GM21619 (cell line): ENCODE results near the gene EIF4E1B.
A peak's percentile ranks its signal among the peaks of the same experiment; 100 is the strongest.

Experiments
- ATAC-seq: cut with Tn5 transposase; IDR thresholded peaks from one replicate; pipeline ENCODE4 v1.9.1; 2021; ENCODE audit not compliant: unreplicated experiment

EIF4E1B gene

GRCh38 chr5:176660860-176661641, 30.6 kb downstream of the EIF4E1B start:
- ATAC-seq: peak; percentile 62

DNA sequence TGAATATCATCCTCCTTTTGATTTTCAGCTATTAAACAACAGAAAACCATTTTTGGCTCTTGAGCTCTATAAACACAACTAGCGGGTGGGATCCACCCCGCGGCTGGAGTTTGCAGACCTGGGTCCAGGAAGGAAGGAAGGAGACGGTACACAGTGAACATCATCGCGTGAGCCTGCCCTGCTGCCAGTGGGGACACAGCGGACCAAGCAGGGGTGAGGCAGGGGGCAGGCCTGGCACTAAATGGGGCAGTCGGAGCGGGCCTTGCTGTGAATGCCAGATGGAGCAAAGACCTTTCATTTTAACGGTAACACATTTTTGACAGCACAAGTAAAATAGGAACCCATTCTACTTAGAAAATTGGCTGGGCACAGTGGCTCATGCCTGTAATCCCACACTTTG, 31.2 kb downstream of the EIF4E1B start:
- ATAC-seq: no peak

DNA sequence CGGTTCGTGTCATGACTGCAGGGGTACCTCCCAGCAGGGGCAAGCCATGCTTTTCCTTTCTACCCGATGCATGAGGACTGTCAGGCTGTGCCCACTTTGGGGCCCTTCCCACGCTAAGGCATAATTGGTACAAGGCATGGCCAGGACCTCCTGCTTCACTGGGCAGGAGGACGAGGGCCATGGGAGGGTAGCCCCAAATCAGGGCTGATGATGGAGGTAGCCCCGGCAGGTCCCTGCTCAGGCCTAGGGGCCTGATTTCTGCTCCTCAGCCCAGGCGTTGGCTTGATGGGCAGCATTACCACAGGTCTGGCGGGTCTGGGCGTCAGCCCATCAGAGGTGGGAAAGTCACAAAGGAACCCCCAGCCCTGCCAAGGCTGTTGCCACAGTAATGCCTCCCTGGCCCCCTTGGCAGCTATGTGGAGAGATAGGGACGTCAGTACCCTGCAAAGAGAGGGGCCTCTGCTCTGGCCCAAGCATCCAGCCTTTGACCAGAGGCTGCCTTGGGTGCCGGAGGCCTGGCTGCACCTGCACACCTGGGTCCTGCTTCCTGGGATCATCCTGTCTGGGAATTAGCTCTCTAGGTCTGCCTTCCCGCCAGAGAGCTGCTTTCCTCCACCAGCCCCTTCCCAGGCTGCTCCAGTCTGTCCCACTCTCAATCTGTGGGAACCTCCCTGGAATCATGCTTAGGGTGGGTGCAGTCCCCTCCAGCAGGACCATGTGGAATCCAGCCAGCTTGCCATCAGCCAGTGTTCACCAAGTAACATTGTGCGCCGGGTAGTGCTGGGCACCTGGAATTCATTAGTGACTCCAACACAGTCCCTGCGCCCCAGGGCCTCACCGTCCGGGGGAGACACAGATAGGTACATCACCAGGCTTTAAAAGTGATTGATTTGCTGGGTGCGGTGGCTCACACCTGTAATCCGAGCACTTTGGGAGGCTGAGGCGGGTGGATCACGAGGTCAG, 32.2 kb downstream of the EIF4E1B start:
- ATAC-seq: no peak

DNA sequence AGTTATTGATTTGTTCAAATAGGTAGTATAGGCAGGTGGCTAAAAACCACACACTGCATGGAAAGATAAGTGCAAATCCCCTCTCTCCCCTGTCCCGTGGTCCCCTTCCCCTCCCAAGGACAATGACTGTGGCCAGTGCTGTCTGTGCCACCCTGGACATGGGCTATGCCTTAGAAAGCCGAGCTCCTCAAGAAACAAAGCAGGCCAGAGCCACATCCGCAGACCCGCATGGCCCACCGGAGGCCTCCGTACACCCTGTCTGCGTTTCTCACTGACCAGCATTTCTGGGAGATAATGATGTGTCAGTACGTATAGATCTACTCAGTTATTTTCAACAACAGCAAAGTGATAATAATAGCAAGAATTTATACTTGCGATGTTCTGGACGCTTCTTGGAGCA, 33.1 kb downstream of the EIF4E1B start:
- ATAC-seq: no peak

GRCh38 chr5:176664479-176664878, 34.0 kb downstream of the EIF4E1B start:
- ATAC-seq: no peak

DNA sequence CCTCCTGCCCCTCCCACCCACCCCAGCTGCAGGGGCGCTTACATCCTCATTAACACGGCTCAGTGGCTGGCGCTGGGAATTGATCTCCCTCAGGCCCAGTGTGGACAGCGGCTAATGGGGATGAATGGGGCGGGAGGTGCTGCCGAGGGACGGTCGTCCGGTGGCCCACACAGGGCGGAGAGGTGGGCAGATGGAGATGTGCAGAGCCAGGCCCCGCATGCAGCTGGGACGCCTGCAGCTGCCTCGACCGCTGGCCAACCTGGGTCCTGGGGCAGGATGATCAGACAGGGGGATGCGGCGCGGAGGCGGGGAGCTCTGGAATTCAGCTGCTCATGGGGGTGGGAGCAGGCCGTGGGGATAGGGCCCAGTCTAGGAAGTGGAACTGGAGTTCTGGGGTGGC, 34.4 kb downstream of the EIF4E1B start:
- no peak for ATAC-seq

- ATAC-seq: no peak
Observed at GRCh38 chr5:176665517-176665916, 35.0 kb downstream of the EIF4E1B start.

DNA sequence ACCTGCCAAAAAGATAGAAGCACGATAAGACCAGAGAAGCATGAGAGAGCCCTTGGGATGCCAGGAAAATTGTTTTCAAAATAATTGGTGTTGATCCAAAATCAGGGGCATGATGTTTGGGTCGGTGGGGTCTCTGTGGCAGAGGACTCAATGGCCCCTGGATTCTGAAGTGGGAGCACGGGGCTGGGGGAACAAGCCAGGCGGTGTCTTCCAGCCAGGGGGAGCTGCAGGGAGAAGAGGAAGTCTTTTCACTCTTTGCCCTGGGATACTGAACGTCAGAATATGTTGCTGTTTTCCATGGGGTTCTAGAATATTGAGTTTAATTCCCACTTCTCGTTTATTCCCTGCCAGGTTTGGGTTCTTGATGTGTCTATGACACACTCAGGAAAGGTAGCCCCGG, 37.2 kb downstream of the EIF4E1B start:
- ATAC-seq: no peak

- ATAC-seq: no peak
Observed at GRCh38 chr5:176670449-176670848, 40.0 kb downstream of the EIF4E1B start.

DNA sequence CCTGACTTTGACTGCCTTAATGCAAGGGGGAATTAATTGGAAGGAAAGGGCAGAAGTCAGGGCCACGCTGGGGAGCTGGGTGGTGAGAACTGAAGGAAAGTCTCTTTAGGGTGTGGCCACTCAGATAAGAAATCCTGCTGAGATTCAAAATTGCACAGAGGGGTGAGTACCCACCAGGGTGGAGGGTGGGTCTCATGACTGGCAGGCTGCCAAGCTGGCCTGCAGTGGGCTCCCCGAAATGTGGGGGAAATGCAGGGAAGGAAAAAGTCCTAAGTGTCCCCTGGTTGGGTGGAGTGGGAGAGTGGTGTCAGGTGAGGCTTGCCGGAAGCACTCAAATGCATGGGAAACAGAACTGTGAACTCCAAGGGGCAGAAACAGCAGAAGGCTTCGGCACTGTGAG, 40.9 kb downstream of the EIF4E1B start:
- no peak for ATAC-seq

DNA sequence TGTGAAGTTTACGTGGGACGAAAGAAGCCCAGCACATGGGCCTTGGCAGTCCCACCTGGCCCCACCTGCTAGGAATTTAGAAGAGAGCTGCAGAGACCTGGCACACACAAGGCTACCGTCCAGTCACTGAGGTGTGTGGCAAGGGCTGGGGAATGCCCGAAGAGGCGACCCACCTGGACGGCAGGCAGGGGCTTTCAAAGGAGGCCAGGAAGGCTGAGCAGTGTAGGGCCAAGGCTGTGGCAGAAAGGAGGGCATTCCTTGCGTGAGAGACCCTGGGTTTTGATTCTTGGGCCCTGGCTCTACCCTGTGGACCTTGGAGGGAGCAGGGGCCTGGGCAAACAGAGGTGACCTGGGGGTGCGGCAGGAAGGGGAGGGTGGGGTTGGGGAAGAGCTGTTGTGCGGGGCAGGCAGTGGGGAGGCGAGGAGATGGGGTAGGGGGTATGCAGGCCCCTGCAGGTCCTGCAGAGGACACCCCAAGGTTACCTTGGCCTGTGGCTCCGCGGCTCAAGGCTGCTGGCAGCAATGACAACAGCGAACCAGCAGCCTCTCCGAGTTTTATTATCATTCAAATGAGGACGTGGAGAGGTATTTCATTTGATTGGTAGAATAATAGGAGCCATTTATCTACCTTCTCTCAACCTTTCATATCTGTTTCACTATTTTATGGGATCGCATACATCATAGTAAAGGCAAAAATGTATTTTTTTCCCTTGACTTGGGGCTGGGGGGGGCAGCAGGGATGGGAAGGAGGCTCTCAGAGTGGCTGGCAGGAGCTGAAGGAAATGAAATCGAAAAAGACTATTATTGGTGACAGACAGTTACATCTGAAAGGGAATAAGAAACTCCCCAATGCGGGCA, 41.6 kb downstream of the EIF4E1B start:
- no peak for ATAC-seq

DNA sequence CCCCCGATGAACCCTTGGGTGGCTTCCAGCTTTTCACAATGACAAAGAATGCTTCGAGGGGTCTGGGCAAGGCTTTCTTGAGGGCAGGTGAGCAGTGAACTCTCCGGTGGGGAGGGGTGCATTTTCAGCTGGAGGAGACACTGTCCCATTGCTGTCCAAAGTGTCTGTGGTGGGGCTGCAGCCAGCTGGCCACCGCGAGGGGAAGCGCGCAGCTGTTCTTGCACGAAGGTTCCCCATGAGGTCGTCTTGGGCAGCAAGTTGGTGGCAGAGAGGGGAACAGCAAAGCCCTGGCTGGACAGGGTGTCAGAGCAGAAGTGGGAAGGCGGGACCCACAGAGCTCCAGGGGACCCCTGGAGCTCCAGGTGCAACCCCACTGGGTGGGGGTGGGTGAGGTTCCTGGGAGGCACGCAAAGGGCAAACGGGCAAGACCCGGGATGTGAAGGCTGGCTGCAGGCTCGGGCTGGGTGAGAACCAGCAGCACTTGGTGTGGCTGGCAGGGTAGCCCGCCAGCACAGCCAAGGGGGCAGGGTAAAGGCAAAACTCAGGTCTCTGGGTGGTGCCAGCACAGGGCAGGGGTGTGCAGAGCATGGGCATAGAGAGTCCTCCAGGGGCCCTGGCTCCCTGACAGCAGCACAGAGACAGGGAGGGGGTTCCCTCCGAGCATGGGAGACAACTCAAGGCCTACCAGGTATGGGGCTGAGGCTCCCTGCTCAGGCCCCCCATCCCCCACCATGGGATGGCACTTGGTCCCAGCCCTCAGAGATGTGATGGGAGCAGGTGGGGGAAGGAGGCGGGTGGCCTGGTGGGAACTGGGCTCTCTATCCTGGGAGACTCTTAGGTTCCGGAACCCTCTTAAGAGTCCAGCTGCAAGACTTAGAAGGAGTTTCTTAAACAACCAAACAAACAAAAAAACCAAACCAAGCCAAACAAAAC, 43.4 kb downstream of the EIF4E1B start:
- no peak for ATAC-seq

DNA sequence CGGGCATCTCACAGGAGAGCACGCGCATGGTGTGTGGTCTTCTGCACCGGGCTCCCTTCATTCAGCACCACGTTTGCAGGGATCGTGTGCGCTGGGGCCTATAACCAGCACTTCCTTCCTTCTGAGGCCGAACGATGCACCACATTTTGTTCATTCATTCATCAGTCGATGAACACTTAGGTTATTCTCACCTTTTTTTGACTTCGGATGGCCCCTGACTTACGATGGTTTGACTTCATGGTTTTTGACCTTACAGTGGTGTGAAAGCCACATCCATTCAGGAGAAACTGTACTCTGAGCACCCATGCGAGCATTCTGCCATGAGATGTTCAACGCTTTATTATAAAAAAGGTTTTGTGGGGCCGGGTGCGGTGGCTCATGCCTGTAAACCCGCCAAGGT, 44.3 kb downstream of the EIF4E1B start:
- no peak for ATAC-seq

- no peak for ATAC-seq
Observed at GRCh38 chr5:176675676-176676360, 45.3 kb downstream of the EIF4E1B start.

DNA sequence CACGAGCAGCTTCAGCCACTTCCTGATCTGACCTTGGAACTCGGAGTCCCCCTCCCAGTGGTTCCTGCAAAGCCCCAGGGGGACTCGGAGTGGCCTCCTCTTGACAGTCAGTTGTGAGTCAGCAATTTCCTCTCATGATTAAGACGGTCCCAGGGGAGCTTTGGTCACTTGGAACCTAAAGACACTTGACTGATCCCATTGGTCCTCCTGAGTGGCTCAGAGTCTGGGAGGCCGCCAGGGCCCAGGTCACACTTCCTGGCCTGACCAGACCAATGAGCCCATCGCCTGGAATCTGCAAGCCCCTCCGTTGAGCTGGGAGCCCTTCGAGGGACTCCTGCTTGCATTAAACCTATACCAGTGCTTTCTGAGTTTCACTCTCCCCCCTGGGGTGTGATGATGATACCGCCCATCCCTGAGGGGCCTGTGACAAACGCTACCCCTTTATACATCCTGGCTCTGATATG, 45.9 kb downstream of the EIF4E1B start:
- peak; percentile 82 for ATAC-seq

- ATAC-seq: no peak
Observed at GRCh38 chr5:176677209-176677939, 46.9 kb downstream of the EIF4E1B start.

DNA sequence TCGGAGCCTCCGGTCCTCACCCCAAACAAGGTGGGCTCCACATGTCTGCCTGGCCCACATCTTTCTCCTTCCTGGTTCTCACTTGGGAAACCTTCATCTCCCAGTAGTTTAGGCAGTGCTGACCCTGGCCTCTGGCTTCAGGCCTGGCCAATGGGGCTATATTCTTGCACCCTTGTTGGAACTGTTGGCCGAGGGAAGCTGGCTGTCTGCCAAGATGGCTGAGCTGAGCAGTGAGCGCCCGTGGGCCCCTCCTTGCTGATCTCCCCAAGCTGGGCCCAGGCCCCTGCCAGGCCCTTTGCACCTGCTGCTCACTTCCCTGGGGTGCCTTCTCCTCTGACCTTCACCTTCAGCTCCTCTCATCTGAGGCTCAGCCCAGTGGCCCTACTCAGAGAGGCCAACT, 48.1 kb downstream of the EIF4E1B start:
- ATAC-seq: no peak

DNA sequence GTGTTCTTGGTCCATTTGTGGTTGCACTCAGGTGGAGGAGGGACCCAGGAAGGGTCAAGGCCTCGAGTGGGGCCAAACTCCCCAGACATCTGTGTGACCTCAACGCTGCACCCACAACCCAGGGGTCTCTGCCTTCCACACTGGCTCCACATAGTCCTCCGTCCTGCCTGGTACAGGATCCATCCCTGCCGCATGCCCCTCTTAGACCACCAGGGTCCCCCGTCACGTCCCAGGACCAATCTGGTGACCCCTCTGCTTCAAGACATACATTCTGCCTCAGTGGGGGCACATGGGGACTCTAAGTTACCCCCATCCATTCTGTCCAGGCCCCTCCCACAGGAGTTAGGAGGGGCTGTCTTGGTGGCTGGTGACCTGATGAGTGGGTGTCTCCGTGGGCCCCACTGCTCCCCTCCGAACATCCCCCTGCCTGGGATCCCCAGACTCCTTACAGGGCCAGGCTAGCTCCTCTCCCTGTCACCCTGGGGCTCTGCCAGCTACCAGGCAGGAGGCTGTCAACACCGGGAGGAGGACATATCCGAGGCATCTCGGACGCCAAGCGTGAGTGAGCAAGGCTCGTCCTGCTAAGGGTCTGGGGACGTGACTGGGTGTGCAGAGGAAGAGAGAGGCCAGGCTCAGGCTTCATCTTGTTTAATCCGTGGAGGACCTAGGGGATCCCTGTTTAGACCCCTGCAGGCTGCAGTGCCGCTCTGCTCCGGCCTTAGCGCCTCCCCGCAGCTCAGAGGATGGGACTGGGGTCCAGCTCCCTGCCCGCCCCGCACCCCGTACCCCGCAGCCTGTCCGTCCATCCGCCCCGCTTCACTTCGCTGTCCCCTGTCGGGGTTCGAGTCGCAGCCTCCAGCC, 49.1 kb downstream of the EIF4E1B start:
- ATAC-seq: no peak
